ENCODE results near the gene YAP1.
A peak's percentile ranks its signal among the peaks of the same experiment; 100 is the strongest.

DNA sequence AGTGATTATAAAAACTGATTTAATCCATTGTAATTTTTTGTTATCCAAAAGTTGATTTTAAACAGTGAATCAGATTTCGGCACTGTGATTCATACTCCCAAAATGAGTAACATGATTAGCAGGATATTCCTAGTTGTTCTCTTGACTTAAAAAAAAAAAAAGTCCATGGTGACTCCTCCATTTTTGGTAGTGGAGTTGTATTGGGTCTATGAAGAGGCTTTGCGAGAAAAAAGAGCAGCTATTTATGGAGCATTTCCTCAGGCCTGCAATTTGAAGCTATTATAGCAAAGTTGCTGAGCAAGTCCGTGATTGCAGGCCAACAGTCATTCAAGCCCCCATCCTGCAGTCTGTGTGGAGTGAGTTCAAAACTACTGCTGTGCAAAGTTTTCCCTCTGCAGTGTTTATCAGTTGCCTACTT lies 28.8 kb downstream of the YAP1 start:
- TF ChIP-seq, protein P1, sequence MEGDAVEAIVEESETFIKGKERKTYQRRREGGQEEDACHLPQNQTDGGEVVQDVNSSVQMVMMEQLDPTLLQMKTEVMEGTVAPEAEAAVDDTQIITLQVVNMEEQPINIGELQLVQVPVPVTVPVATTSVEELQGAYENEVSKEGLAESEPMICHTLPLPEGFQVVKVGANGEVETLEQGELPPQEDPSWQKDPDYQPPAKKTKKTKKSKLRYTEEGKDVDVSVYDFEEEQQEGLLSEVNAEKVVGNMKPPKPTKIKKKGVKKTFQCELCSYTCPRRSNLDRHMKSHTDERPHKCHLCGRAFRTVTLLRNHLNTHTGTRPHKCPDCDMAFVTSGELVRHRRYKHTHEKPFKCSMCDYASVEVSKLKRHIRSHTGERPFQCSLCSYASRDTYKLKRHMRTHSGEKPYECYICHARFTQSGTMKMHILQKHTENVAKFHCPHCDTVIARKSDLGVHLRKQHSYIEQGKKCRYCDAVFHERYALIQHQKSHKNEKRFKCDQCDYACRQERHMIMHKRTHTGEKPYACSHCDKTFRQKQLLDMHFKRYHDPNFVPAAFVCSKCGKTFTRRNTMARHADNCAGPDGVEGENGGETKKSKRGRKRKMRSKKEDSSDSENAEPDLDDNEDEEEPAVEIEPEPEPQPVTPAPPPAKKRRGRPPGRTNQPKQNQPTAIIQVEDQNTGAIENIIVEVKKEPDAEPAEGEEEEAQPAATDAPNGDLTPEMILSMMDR (conservative IDR thresholded peaks at IDR 0.05; ENCODE audit: low read depth, low read length), result no peak
- TF ChIP-seq, protein P2, sequence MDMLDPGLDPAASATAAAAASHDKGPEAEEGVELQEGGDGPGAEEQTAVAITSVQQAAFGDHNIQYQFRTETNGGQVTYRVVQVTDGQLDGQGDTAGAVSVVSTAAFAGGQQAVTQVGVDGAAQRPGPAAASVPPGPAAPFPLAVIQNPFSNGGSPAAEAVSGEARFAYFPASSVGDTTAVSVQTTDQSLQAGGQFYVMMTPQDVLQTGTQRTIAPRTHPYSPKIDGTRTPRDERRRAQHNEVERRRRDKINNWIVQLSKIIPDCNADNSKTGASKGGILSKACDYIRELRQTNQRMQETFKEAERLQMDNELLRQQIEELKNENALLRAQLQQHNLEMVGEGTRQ (IDR thresholded peaks at IDR 0.05; ENCODE audit: low read depth, low read length), result no peak
- TF ChIP-seq POLR2A (IDR thresholded peaks at IDR 0.05; ENCODE audit: low read depth, low read length) (no peak), RAD21 (IDR thresholded peaks at IDR 0.05; ENCODE audit: low read length) (no peak), MAZ (IDR thresholded peaks at IDR 0.05; ENCODE audit: borderline replicate concordance, low read depth, low read length) (0 out of 2 replicates have a peak, but pooled peaks have one; percentile 23), MAFK (IDR thresholded peaks at IDR 0.05; ENCODE audit: low read depth, low read length) (peak; percentile 49; the same call in 1 of the 2 replicates), BHLHE40 (IDR thresholded peaks at IDR 0.05; ENCODE audit: low read depth, low read length) (no peak), MXI1 (IDR thresholded peaks at IDR 0.05; ENCODE audit: borderline replicate concordance, low read depth, low read length) (no peak), SMC3 (IDR thresholded peaks at IDR 0.05; ENCODE audit: low read depth, low read length) (no peak), RFX5 (IDR thresholded peaks at IDR 0.05; ENCODE audit: low read depth, low read length) (no peak), FOS (IDR thresholded peaks at IDR 0.05; ENCODE audit: low read depth, low read length) (peak; percentile 49; the same call in 1 of the 2 replicates), CHD1 (IDR thresholded peaks at IDR 0.05; ENCODE audit: low read depth, low read length) (no peak), CEBPB (IDR thresholded peaks at IDR 0.05; ENCODE audit: low read depth, low read length) (peak; percentile 42)
- TF ChIP-seq, protein P3, sequence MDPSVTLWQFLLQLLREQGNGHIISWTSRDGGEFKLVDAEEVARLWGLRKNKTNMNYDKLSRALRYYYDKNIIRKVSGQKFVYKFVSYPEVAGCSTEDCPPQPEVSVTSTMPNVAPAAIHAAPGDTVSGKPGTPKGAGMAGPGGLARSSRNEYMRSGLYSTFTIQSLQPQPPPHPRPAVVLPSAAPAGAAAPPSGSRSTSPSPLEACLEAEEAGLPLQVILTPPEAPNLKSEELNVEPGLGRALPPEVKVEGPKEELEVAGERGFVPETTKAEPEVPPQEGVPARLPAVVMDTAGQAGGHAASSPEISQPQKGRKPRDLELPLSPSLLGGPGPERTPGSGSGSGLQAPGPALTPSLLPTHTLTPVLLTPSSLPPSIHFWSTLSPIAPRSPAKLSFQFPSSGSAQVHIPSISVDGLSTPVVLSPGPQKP (IDR thresholded peaks at IDR 0.05; ENCODE audit: borderline replicate concordance, low read depth, low read length), result no peak
